Kidney (tissue), 14 donors: ENCODE measurements around the gene EXOSC7. TPM values are rescaled to one million over a fixed set of nuclear protein-coding genes. Genes with fewer than 3 reads are reported as not detected.

Experiments used
- DNase-seq, 5 donors: peaks; one replicate each; pipeline ENCODE4 v3.0.0-alpha.2; 2013 to 2020
- FAIRE-seq: peaks from 2 replicates; lab custom pipeline; 2012; peaks lifted over from hg19 to GRCh38; lab: Jason Lieb, UNC
- H3K27ac ChIP-seq, 2 donors: one replicate each; pipeline ENCODE4 v1.7.0; 2013; ENCODE audit warnings: low read depth in 2 of 2, low read length in 2 of 2, inconsistent platforms in 1 of 2
- H3K27me3 ChIP-seq: one replicate; pipeline ENCODE4 v1.7.1; 2013; ENCODE audit warnings: low read length, inconsistent platforms; ENCODE audit not compliant: control insufficient read depth, insufficient read depth
- H3K36me3 ChIP-seq, 3 donors: one replicate each; pipeline versions ENCODE4 v1.7.0 to v1.7.1; 2013; ENCODE audit warnings: low read length in 3 of 3, control low read depth in 1 of 3, inconsistent platforms in 1 of 3; ENCODE audit not compliant: insufficient read depth in 3 of 3, control insufficient read depth in 2 of 3
- H3K4me1 ChIP-seq, 3 donors: one replicate each; pipeline versions ENCODE4 v1.7.0 to v1.7.1; 2013; ENCODE audit warnings: low read length in 3 of 3, inconsistent platforms in 1 of 3, low read depth in 1 of 3; ENCODE audit not compliant: control insufficient read depth in 2 of 3, insufficient read depth in 2 of 3
- H3K4me3 ChIP-seq, 3 donors: one replicate each; pipeline versions ENCODE4 v1.7.0 to v1.8.1; 2013; ENCODE audit warnings: low read length in 3 of 3, control low read depth in 1 of 3, inconsistent platforms in 1 of 3
- H3K9ac ChIP-seq, 3 donors: one replicate each; pipeline versions ENCODE4 v1.7.0 to v1.7.1; 2013; ENCODE audit warnings: low read length in 3 of 3, control low read depth in 1 of 3, inconsistent platforms in 1 of 3
- H3K9me3 ChIP-seq, 3 donors: one replicate each; pipeline versions ENCODE4 v1.7.0 to v1.7.1; 2013; ENCODE audit warnings: low read length in 3 of 3, control low read depth in 1 of 3, inconsistent platforms in 1 of 3; ENCODE audit not compliant: control insufficient read depth in 2 of 3, insufficient read depth in 1 of 3
- intact Hi-C: fragments of 100-400 bp; cut with DNase I; formaldehyde crosslinking; loops from one replicate; pipeline ENCODE4 v1.11.1; 2022
- polyA plus RNA-seq: library from polyadenylated mRNA; stranded (reverse); fragments of 350-450 nt; fragmentation: Illumina TruSeq; extraction: RNeasy Lipid Tissue Mini Kit (QIAGEN cat#74804); gene quantifications from one replicate; pipeline ENCODE4 v1.2.3, GENCODE V29; 2014; ENCODE audit warnings: low read depth, low replicate concordance; ENCODE audit not compliant: insufficient read depth
- total RNA-seq: library from RNA; stranded (reverse); fragmentation: NEBNext Ultra II Directional; extraction: Animal tissue kit (Norgen Biotek cat#: 25700); gene quantifications from one replicate; pipeline ENCODE4 v1.2.1, GENCODE V29; 2021
- TF ChIP-seq, protein P1 (sequence below): IDR thresholded peaks from 3 replicates; pipeline ENCODE4 v1.5.1; 2012; ENCODE audit warnings: mild to moderate bottlenecking, moderate library complexity, borderline replicate concordance; ENCODE audit not compliant: insufficient read depth; ENCODE audit errors: extremely low read depth
- donor health status: control.
- donor health status: control.
- donor health status: control.
- donor health status: control.
- donor health status: control.
- donor health status: DM: yes; HTN: yes; CAD: no.
- donor health status: Normal renal cell carcinoma (clear cell type).

Gene EXOSC7
- total and polyA plus RNA-seq, 2 donors from 2014 or later = 43.8 to 71.8 TPM

DNA sequence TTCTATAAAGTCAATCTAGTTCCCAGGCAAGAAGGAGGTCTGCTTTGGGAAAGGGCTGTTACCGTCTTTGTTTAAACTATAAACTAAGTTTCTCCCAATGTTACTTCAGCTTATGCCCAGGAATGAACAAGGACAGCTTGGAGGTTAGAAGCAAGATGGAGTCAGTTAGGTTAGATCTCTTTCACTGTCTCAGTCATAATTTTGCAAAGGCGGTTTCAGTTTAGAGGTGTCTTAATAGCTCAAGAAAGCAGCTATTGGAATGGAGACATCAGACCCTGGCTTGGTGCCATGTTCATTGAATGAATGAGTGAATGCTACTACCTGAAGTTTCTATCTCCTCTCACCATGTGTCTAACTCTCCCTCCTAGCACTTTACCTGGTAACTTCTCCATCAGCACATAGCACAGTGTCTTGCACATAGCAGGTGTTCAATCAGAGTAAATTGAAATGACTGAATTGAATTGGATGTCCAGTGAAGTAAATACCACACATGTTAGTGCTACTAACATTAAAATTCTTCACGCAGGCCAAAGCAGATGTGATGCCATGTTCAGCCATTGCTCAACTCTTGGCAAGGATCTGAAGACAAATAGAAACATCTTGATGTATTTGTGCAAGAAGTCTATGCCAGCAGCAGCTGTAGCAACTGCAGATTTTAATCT is 78.3 kb downstream of the EXOSC7 start:
- TF ChIP-seq, protein P1, sequence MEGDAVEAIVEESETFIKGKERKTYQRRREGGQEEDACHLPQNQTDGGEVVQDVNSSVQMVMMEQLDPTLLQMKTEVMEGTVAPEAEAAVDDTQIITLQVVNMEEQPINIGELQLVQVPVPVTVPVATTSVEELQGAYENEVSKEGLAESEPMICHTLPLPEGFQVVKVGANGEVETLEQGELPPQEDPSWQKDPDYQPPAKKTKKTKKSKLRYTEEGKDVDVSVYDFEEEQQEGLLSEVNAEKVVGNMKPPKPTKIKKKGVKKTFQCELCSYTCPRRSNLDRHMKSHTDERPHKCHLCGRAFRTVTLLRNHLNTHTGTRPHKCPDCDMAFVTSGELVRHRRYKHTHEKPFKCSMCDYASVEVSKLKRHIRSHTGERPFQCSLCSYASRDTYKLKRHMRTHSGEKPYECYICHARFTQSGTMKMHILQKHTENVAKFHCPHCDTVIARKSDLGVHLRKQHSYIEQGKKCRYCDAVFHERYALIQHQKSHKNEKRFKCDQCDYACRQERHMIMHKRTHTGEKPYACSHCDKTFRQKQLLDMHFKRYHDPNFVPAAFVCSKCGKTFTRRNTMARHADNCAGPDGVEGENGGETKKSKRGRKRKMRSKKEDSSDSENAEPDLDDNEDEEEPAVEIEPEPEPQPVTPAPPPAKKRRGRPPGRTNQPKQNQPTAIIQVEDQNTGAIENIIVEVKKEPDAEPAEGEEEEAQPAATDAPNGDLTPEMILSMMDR = no peak
- H3K9me3 ChIP-seq = no peaks in the 10 kb centered on the region
- DNase-seq = no peak
- H3K27me3 ChIP-seq = no peaks in the 10 kb centered on the region
- intact Hi-C loops = no loop called here
- FAIRE-seq = no peak
- H3K4me1 ChIP-seq = no peaks in the 10 kb centered on the region
- H3K4me3 ChIP-seq = no peak overlapping the region
- no peak overlapping the region for H3K9ac ChIP-seq
- H3K36me3 ChIP-seq = no peaks in the 10 kb centered on the region
- H3K27ac ChIP-seq = no peak overlapping the region

DNA sequence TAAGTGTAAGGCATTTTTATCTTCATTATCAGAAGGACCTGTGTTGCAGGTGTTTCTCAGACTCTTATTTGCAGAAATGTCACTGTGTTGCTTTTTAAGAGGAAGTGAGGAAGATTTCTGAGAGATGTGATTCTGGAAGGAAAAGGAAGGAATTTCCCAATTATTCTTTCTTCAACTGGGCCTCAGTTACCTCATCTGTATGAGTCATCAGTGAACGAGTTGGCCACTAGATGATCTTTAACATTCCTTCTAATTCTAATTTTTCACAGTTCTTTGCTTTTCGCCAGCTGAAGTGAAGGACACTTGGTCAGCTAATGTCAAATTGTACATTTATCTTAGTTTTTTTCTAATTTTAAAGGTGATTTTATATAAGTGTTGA is 79.0 kb downstream of the EXOSC7 start:
- H3K27ac ChIP-seq = no peak overlapping the region
- intact Hi-C loops = no loop called here

DNA sequence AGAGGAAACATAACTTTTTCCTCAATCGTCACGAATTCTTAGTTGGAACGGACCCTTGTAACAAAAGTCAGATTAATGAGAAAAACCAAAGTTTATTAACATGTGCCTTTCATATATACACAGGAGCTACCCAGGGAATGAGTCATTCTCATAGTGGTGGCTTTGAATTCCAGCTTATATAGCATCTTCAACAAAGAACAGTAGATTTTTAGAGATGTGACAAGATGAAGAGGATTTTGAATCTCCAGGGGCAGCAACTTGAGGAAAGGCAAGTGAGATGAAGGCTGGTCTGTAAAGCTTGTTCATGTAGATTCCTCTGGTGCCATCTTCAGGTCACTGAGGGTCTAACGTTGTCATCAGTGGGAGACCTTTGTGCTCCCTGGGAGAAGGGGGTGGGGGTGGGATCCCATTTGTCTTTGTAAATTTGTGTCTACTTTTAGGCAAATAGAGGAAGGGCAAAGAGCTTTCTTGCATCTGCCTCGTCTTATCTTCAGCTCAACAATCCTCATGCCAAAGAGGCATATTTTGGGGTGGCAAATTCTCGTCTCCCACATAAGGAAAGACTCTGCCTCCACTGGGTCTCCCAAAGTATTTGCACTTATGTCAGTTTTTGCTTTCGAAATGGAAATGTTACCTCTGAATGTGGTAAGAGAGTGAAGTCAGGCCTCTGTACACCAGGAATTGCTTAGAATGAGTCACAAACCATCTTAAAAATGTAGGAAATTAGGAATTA is 79.5 kb downstream of the EXOSC7 start:
- TF ChIP-seq, protein P1 = no peak

More for the DNA sequence above, 79.0 kb downstream of the EXOSC7 start:
- H3K9ac ChIP-seq = no peak overlapping the region
- H3K4me1 ChIP-seq = no peaks in the 10 kb centered on the region
- no peaks in the 10 kb centered on the region for H3K9me3 ChIP-seq
- TF ChIP-seq, protein P1 = no peak
- H3K36me3 ChIP-seq = no peaks in the 10 kb centered on the region
- FAIRE-seq (peak; percentile 23), DNase-seq (no peak)
- H3K27me3 ChIP-seq = no peaks in the 10 kb centered on the region
- H3K4me3 ChIP-seq = no peak overlapping the region

More for the DNA sequence above, 79.5 kb downstream of the EXOSC7 start:
- FAIRE-seq = no peak
- intact Hi-C loops = no loop called here
- DNase-seq = peak in 1 of 5 donors; percentile 12
- Histone ChIP-seq H3K36me3 (no peaks in the 10 kb centered on the region), H3K27ac (no peak overlapping the region), H3K9me3 (no peaks in the 10 kb centered on the region), H3K4me1 (no peaks in the 10 kb centered on the region), H3K9ac (no peak overlapping the region), H3K4me3 (no peak overlapping the region), H3K27me3 (no peaks in the 10 kb centered on the region)
